GM23338 (cell line): Measurements from ENCODE around the gene LYZL6.

Experiments
- EZH2 ChIP-seq: fragments of 200-600 bp; sonication (generic); IDR thresholded peaks from one replicate; pipeline ENCODE4 v1.8.0; 2017; ENCODE audit warnings: antibody characterized with exemption, mild to moderate bottlenecking, low read depth; ENCODE audit not compliant: unreplicated experiment
- POLR2AphosphoS5 ChIP-seq: IDR thresholded peaks from 2 replicates; pipeline ENCODE4 v1.6.1; 2016; ENCODE audit warnings: antibody characterized with exemption, low read depth
- TF ChIP-seq, protein P1 (sequence below), 2 experiments: fragments of 200-600 bp in 1 of 2; sonication (generic) in 1 of 2; conservative IDR thresholded peaks; 2 replicates each; pipeline versions ENCODE4 v1.5.1 to v1.6.1; 2016 to 2017; ENCODE audit warnings: antibody characterized with exemption in 2 of 2, low read depth in 2 of 2, mild to moderate bottlenecking in 2 of 2, moderate library complexity in 1 of 2

- TF ChIP-seq, protein P1, sequence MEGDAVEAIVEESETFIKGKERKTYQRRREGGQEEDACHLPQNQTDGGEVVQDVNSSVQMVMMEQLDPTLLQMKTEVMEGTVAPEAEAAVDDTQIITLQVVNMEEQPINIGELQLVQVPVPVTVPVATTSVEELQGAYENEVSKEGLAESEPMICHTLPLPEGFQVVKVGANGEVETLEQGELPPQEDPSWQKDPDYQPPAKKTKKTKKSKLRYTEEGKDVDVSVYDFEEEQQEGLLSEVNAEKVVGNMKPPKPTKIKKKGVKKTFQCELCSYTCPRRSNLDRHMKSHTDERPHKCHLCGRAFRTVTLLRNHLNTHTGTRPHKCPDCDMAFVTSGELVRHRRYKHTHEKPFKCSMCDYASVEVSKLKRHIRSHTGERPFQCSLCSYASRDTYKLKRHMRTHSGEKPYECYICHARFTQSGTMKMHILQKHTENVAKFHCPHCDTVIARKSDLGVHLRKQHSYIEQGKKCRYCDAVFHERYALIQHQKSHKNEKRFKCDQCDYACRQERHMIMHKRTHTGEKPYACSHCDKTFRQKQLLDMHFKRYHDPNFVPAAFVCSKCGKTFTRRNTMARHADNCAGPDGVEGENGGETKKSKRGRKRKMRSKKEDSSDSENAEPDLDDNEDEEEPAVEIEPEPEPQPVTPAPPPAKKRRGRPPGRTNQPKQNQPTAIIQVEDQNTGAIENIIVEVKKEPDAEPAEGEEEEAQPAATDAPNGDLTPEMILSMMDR (conservative IDR thresholded peaks at IDR 0.05; ENCODE audit: low read depth in 2 of 2) = no peak
- TF ChIP-seq POLR2AphosphoS5 (no peak), EZH2 (no peak)
Measured at GRCh38 chr17:35906926-35907637, 36.4 kb downstream of the LYZL6 start.
